Measurements from ENCODE around the gene PRAC2. TPM values are rescaled to one million over a fixed set of nuclear protein-coding genes. Genes with fewer than 3 reads are reported as not detected.

PRAC2 gene
- total RNA-seq, 1 donor: not detected

DNA sequence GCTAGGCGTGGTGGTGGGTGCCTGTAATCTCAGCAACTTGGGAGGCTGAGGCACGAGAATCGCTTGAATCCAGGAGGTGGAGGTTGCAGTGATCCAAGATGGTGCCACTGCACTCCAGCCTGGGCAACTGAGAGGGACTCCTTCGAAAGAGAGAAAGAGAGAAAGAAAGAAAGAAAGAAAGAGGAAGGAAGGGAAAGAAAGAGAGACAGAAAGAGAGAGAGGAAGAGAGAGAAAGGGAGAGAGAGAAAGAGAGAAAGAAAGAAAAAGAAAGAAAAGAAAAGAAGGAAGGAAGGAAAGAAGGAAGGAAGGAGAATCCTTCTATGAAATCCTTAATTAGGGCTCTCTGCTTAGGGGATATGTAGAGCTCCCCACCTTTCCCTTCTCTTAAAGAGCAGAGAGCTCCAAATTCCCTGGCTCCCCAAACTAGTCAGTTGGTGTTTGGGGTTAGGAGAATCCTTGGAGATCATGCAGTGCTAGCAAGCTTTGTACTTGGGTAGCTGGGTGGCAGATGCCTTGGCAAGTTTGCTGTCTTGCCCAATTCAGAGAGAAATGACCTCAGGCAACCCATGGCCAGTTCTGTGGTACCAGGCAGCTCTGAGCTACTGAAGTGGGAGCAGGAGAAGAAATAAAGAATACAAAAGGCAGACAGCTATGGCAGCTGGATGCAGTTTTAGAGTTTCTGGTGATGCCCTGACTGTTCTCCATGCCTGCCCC is 14.5 kb downstream of the PRAC2 start:
- no peak for DNase-seq (ENCODE audit: low read depth)
- no peak overlapping the region for H3K4me3 ChIP-seq (ENCODE audit: low read depth, low read length)
- TF ChIP-seq, protein P1, sequence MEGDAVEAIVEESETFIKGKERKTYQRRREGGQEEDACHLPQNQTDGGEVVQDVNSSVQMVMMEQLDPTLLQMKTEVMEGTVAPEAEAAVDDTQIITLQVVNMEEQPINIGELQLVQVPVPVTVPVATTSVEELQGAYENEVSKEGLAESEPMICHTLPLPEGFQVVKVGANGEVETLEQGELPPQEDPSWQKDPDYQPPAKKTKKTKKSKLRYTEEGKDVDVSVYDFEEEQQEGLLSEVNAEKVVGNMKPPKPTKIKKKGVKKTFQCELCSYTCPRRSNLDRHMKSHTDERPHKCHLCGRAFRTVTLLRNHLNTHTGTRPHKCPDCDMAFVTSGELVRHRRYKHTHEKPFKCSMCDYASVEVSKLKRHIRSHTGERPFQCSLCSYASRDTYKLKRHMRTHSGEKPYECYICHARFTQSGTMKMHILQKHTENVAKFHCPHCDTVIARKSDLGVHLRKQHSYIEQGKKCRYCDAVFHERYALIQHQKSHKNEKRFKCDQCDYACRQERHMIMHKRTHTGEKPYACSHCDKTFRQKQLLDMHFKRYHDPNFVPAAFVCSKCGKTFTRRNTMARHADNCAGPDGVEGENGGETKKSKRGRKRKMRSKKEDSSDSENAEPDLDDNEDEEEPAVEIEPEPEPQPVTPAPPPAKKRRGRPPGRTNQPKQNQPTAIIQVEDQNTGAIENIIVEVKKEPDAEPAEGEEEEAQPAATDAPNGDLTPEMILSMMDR (IDR thresholded peaks at IDR 0.05; ENCODE audit: insufficient read depth, low read depth, low read length): no peak

DNA sequence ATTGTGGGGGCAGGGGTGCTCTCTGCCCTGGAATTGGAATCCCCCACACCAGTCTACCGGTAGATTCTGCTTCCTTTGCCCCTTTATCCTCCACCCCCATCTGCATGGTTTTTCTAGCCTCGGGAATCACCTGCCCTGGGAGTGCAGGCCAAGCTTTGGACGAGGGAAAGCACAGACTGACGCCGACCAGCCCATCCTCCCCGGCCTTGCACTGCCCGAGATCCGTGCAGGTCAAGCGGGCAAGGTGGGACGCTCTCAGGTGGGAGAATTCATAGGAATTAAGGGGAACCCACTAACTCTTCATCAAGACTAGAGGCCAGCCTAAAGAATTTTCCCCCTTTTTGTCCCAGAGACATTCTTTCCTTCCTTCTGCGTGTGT is 15.4 kb downstream of the PRAC2 start:
- TF ChIP-seq, protein P1 (IDR thresholded peaks at IDR 0.05; ENCODE audit: insufficient read depth, low read depth, low read length): no peak
- no peak overlapping the region for H3K4me3 ChIP-seq (ENCODE audit: low read depth, low read length)

GRCh38 chr17:48738803-48739526 is 16.0 kb downstream of the PRAC2 start:
- no peak for DNase-seq (ENCODE audit: low read depth)
- H3K4me3 ChIP-seq (ENCODE audit: low read depth, low read length): no peak overlapping the region
- TF ChIP-seq, protein P1 (IDR thresholded peaks at IDR 0.05; ENCODE audit: insufficient read depth, low read depth, low read length): no peak

More for the DNA sequence above, 15.4 kb downstream of the PRAC2 start:
- no peak for DNase-seq (ENCODE audit: low read depth)

DNA sequence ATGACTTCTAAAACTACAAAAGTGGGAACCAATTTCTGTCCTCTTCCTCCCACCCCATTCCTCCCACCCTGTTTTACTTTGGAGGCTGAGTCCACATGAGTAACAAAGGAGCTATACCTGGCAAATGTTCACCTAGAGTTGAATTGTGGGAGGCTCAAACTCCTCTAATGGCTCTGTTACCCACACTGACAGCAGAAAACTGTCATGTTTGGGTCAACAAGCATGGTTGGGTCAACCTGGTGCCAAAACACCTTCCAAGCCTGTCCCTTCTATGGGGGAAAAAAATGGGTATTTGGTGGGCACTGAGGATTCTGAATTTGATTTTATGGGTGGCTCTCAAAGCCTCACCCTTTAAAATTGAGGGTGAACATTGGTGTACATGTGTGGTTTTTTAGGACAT is 17.6 kb downstream of the PRAC2 start:
- TF ChIP-seq, protein P1 (IDR thresholded peaks at IDR 0.05; ENCODE audit: insufficient read depth, low read depth, low read length): no peak
- H3K4me3 ChIP-seq (ENCODE audit: low read depth, low read length): no peak overlapping the region
- DNase-seq (ENCODE audit: low read depth): no peak

DNA sequence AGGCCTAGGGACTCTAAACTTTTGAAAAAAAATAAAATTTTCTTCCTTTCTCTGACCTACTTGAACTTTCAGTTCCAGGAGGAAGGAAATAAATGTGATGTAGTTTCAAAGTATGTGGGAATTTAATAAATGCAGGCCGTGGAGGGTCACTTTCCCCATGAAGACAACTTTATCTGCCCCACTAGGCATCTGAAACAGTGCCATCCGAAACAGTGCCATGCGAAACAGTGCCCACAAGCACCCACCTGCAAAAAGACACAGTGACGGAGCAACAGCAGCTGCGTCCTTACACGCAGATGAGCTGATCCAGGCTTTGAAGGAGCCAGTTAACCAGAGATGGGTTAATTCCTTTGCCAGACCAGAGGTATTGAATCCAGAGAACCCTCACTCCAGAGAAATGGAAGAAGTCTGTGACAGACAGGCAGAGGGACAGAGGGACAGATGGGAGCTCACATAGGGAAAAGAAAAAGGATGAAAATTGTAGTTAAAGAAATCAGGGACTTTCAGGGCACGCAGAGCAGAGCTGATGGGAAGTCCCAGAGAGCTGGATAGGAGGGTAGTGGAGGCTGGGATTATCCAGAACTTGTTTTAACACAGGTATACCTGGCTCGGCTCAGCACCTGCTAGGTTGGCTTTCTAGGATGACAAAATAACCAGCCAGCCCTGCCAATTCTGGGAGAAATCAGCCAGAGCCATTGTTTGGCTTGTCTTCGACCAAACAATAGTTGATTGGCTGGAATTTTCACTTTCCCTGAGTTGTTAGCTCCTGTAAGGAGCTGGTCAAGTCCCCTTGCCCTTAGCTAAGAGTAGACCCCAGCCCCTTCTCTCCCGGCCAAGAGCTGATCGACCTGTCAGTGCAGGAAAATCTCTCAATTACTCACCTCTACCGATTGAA is 22.6 kb downstream of the PRAC2 start:
- DNase-seq (ENCODE audit: low read depth): no peak
- no peak overlapping the region for H3K4me3 ChIP-seq (ENCODE audit: low read depth, low read length)
- TF ChIP-seq, protein P1 (IDR thresholded peaks at IDR 0.05; ENCODE audit: insufficient read depth, low read depth, low read length): no peak

- H3K4me3 ChIP-seq (ENCODE audit: low read depth, low read length): no peak overlapping the region
- TF ChIP-seq, protein P1 (IDR thresholded peaks at IDR 0.05; ENCODE audit: insufficient read depth, low read depth, low read length): no peak
- DNase-seq (ENCODE audit: low read depth): no peak
Observed at GRCh38 chr17:48746916-48747444, 24.0 kb downstream of the PRAC2 start.
